Measurements from ENCODE around the gene CACNA2D1. TPM values are rescaled to one million over a fixed set of nuclear protein-coding genes. Genes with fewer than 3 reads are reported as not detected.

The CACNA2D1 gene
- total and polyA plus RNA-seq, 7 experiments from 2014 or later, result not detected

DNA sequence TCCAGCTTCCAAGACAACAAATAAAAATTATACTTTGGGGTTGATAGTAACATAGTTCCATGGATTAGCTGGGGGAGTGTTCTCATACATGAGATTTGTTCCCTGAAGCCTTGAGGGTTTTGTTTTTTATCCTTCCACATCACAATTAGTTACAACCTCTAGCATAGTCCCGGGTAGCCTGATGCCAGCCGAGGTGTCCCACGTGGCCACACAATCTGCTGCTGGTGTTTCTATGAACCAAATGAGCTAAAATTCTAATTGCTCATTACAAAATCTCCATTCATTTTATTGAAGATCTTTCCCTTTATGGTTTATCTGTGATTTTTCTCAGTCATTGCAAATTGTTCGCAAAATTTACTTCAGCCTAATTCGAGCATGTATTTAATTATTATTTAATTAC lies 84.7 kb downstream of the CACNA2D1 start:
- Histone ChIP-seq H3K27me3 (ENCODE audit: control insufficient read depth in 2 of 2, insufficient read depth in 2 of 2, low read length in 2 of 2) (no peaks in the 10 kb centered on the region), H3K9me3 (ENCODE audit: control insufficient read depth in 2 of 3, low read length in 3 of 3) (no peaks in the 10 kb centered on the region), H3K4me1 (ENCODE audit: control insufficient read depth in 2 of 2, insufficient read depth in 2 of 2, low read length in 2 of 2) (no peaks in the 10 kb centered on the region), H3K27ac (ENCODE audit: low read depth, low read length) (no peak overlapping the region), H3K4me3 (ENCODE audit: low read length) (no peak overlapping the region), H3K36me3 (ENCODE audit: control insufficient read depth in 2 of 3, insufficient read depth in 3 of 3, low read length in 3 of 3) (no peaks in the 10 kb centered on the region)
- no peaks in the 10 kb centered on the region for H3K36me3 Mint-ChIP-seq
- ATAC-seq (no peak), DNase-seq (no peak)
- H3K9me3 Mint-ChIP-seq, result peaks cover 0 to 2% (median 0%) of the 10 kb centered on the region in 11 donors
- intact Hi-C loops (cut with micrococcal nuclease), result no loop called here
- CTCF ChIA-PET, result no interaction called here
- no peaks in the 10 kb centered on the region for H3K27me3 Mint-ChIP-seq
- no peak overlapping the region for H3K4me3 Mint-ChIP-seq
- no peaks in the 10 kb centered on the region for H3K4me1 Mint-ChIP-seq
- POLR2A ChIA-PET, result no interaction called here
- no peak overlapping the region for H3K27ac Mint-ChIP-seq

DNA sequence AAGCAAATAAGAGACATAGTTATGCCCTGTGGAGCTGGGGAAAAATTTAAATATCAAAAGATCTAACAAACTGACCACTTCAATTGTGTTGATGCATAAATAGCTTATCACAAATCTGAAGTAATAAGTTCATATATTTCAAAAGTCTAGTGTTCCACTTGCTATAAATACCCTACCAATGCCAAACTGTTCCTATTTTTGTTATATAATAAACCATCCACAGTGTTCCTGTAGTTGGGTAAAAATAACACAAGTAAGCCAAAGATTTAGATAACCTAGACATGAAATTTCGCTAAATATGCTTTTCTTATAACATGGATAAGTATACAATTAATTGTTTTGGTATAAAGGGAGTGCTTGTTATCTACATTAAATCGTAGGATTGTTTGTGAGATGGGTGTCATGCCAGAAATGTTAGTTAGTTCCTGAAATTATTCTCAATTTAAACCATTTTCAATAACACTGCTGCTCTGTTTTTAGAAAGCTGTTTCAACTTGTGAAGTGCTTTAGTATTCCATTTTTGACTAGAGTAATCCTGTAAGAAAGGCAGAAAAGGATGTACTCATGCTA lies 85.5 kb downstream of the CACNA2D1 start:
- Histone ChIP-seq H3K4me3 (ENCODE audit: low read length) (no peak overlapping the region), H3K4me1 (ENCODE audit: control insufficient read depth in 2 of 2, insufficient read depth in 2 of 2, low read length in 2 of 2) (no peaks in the 10 kb centered on the region), H3K9me3 (ENCODE audit: control insufficient read depth in 2 of 3, low read length in 3 of 3) (no peaks in the 10 kb centered on the region), H3K36me3 (ENCODE audit: control insufficient read depth in 2 of 3, insufficient read depth in 3 of 3, low read length in 3 of 3) (no peaks in the 10 kb centered on the region), H3K27me3 (ENCODE audit: control insufficient read depth in 2 of 2, insufficient read depth in 2 of 2, low read length in 2 of 2) (no peaks in the 10 kb centered on the region), H3K27ac (ENCODE audit: low read depth, low read length) (no peak overlapping the region)
- intact Hi-C loops (cut with micrococcal nuclease), result no loop called here
- CTCF ChIA-PET, result no interaction called here
- POLR2A ChIA-PET, result no interaction called here
- no peaks in the 10 kb centered on the region for H3K27me3 Mint-ChIP-seq
- peaks cover 0 to 2% (median 0%) of the 10 kb centered on the region in 11 donors for H3K9me3 Mint-ChIP-seq
- H3K4me1 Mint-ChIP-seq, result no peaks in the 10 kb centered on the region
- no peak overlapping the region for H3K27ac Mint-ChIP-seq
- H3K4me3 Mint-ChIP-seq, result no peak overlapping the region
- no peaks in the 10 kb centered on the region for H3K36me3 Mint-ChIP-seq
- DNase-seq, result no peak
- no peak for ATAC-seq

DNA sequence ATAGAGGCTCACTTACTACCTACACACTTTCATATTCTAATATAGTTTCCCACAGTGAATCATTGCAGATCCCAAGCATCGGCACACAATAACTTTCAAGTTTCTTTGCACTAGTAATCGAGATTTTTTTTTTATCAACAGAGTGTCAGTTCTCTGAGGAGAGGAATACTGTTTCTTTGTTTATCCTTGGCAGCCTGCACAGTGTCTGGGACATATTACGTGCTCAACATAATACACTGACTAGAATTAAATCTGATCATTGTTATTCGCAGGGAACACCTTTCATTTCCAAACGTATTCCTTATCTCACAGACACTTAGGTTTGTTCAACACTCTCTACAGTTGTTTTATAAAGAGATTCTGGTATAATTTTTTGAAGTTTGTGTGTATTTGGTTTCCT lies 95.3 kb downstream of the CACNA2D1 start:
- H3K4me3 ChIP-seq (ENCODE audit: low read length), result no peak overlapping the region
- no peak overlapping the region for H3K27ac ChIP-seq (ENCODE audit: low read depth, low read length)
- Mint-ChIP-seq H3K9me3 (peaks cover 0 to 2% (median 0%) of the 10 kb centered on the region in 11 donors), H3K4me3 (no peak overlapping the region), H3K27me3 (no peaks in the 10 kb centered on the region), H3K36me3 (no peaks in the 10 kb centered on the region), H3K27ac (no peak overlapping the region), H3K4me1 (no peaks in the 10 kb centered on the region)
- no peaks in the 10 kb centered on the region for H3K9me3 ChIP-seq (ENCODE audit: control insufficient read depth in 2 of 3, low read length in 3 of 3)
- no peak for DNase-seq
- H3K36me3 ChIP-seq (ENCODE audit: control insufficient read depth in 2 of 3, insufficient read depth in 3 of 3, low read length in 3 of 3), result no peaks in the 10 kb centered on the region
- ATAC-seq, result no peak
- POLR2A ChIA-PET, result no interaction called here
- H3K4me1 ChIP-seq (ENCODE audit: control insufficient read depth in 2 of 2, insufficient read depth in 2 of 2, low read length in 2 of 2), result no peaks in the 10 kb centered on the region
- no peaks in the 10 kb centered on the region for H3K27me3 ChIP-seq (ENCODE audit: control insufficient read depth in 2 of 2, insufficient read depth in 2 of 2, low read length in 2 of 2)
- CTCF ChIA-PET, result no interaction called here
- intact Hi-C loops (cut with micrococcal nuclease), result no loop called here

DNA sequence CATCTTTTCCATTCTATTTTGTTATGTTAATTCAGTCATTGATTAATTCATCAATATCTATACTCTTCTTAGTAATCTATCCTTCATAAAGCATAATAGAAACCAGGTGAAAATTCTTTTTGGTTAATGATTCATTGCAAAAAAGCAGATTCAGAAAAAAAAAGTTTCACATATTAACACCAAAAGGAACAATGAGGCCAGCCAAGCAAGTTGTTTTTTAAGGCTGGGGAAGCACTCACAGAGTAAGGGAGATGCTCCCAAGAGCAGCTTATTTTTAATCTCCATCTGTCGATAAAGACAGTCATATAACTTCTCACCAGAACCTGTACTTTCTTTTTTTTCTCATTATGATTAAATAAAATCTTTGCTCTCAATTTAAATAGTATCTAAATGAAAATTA lies 95.8 kb downstream of the CACNA2D1 start:
- no peak overlapping the region for H3K4me3 ChIP-seq (ENCODE audit: low read length)
- H3K36me3 Mint-ChIP-seq, result no peaks in the 10 kb centered on the region

DNA sequence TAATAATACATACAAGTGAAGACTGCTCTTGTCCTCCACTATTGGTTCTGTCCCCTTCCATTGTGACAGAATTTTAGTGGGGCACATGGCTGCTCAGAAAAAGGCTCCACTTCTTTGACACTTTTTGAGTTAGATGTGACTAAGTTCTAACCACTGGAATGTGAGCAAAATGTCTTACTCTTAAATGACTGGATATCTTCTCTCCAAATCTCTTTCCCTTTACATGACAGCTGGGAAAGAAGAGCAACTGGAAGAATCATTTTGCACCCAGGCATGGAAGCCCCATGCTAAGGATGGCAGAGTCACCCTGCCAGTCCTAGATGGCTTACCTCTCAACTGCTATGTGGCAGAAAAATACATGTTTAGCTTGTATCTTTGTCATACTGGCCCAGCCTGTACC lies 97.7 kb downstream of the CACNA2D1 start:
- POLR2A ChIA-PET, result no interaction called here
- H3K27me3 ChIP-seq (ENCODE audit: control insufficient read depth in 2 of 2, insufficient read depth in 2 of 2, low read length in 2 of 2), result no peaks in the 10 kb centered on the region
- no peak for DNase-seq
- no peak overlapping the region for H3K27ac ChIP-seq (ENCODE audit: low read depth, low read length)
- Mint-ChIP-seq H3K4me1 (no peaks in the 10 kb centered on the region), H3K27me3 (no peaks in the 10 kb centered on the region), H3K27ac (no peak overlapping the region), H3K4me3 (no peak overlapping the region), H3K9me3 (peaks cover 0 to 3% (median 0%) of the 10 kb centered on the region in 11 donors), H3K36me3 (no peaks in the 10 kb centered on the region)
- CTCF ChIA-PET, result no interaction called here
- no peaks in the 10 kb centered on the region for H3K36me3 ChIP-seq (ENCODE audit: control insufficient read depth in 2 of 3, insufficient read depth in 3 of 3, low read length in 3 of 3)
- H3K4me3 ChIP-seq (ENCODE audit: low read length), result no peak overlapping the region
- no peak for ATAC-seq
- intact Hi-C loops (cut with micrococcal nuclease), result no loop called here
- H3K4me1 ChIP-seq (ENCODE audit: control insufficient read depth in 2 of 2, insufficient read depth in 2 of 2, low read length in 2 of 2), result no peaks in the 10 kb centered on the region
- H3K9me3 ChIP-seq (ENCODE audit: control insufficient read depth in 2 of 3, low read length in 3 of 3), result no peaks in the 10 kb centered on the region

More for the DNA sequence above, 95.8 kb downstream of the CACNA2D1 start:
- Histone ChIP-seq H3K27me3 (ENCODE audit: control insufficient read depth in 2 of 2, insufficient read depth in 2 of 2, low read length in 2 of 2) (no peaks in the 10 kb centered on the region), H3K4me1 (ENCODE audit: control insufficient read depth in 2 of 2, insufficient read depth in 2 of 2, low read length in 2 of 2) (no peaks in the 10 kb centered on the region), H3K27ac (ENCODE audit: low read depth, low read length) (no peak overlapping the region), H3K36me3 (ENCODE audit: control insufficient read depth in 2 of 3, insufficient read depth in 3 of 3, low read length in 3 of 3) (no peaks in the 10 kb centered on the region), H3K9me3 (ENCODE audit: control insufficient read depth in 2 of 3, low read length in 3 of 3) (no peaks in the 10 kb centered on the region)
- Mint-ChIP-seq H3K27me3 (no peaks in the 10 kb centered on the region), H3K4me3 (no peak overlapping the region), H3K4me1 (no peaks in the 10 kb centered on the region), H3K9me3 (peaks cover 0 to 2% (median 0%) of the 10 kb centered on the region in 11 donors), H3K27ac (no peak overlapping the region)
- intact Hi-C loops (cut with micrococcal nuclease), result no loop called here
- ChIA-PET POLR2A (no interaction called here), CTCF (no interaction called here)
- ATAC-seq (no peak), DNase-seq (no peak)

DNA sequence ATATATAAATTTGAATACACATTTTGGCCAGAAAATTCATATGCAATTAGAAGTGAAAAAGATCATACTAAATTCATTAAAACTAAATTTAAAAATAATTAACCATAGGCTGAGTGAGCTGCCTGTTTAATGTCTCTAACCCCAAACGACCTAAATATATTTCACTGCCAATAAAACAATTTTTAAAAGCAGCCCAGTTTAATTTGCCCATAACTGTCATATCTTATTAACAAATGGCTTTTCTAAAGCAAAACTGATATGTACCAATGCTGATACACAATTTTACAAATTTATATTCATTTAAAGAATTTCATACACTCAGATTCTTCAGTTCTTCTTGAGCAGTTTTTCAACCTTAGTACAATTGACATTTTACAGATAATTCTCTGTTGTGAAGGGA lies 99.9 kb downstream of the CACNA2D1 start:
- POLR2A ChIA-PET, result no interaction called here
- Mint-ChIP-seq H3K4me1 (no peaks in the 10 kb centered on the region), H3K27me3 (no peaks in the 10 kb centered on the region), H3K9me3 (peaks cover 0 to 7% (median 0%) of the 10 kb centered on the region in 11 donors), H3K36me3 (no peaks in the 10 kb centered on the region), H3K27ac (no peak overlapping the region), H3K4me3 (no peak overlapping the region)
- Histone ChIP-seq H3K4me3 (ENCODE audit: low read length) (no peak overlapping the region), H3K36me3 (ENCODE audit: control insufficient read depth in 2 of 3, insufficient read depth in 3 of 3, low read length in 3 of 3) (no peaks in the 10 kb centered on the region), H3K9me3 (ENCODE audit: control insufficient read depth in 2 of 3, low read length in 3 of 3) (no peaks in the 10 kb centered on the region), H3K4me1 (ENCODE audit: control insufficient read depth in 2 of 2, insufficient read depth in 2 of 2, low read length in 2 of 2) (no peaks in the 10 kb centered on the region), H3K27me3 (ENCODE audit: control insufficient read depth in 2 of 2, insufficient read depth in 2 of 2, low read length in 2 of 2) (no peaks in the 10 kb centered on the region), H3K27ac (ENCODE audit: low read depth, low read length) (no peak overlapping the region)
- intact Hi-C loops (cut with micrococcal nuclease), result no loop called here
- CTCF ChIA-PET, result no interaction called here
- no peak for ATAC-seq
- no peak for DNase-seq

DNA sequence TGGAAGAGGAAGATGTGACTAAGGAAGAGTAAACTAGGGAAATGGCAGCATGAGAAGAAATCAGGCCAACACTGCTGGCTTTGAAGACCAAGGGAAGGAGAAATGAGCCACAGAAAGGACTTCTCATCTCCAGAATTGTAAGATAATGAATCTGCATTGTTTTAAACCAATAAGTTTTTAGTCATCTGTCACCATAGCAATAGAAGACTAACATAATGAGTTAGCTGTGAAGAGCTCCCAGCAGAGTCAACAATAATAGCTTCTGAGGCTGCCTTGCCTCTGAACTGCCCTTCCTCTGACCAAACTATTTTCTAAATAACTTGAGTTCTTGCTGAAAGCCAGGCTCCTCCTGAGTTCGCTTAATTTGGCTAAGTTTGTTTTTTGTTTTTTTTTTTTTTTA lies 103.6 kb downstream of the CACNA2D1 start:
- Histone ChIP-seq H3K4me3 (ENCODE audit: low read length) (no peak overlapping the region), H3K36me3 (ENCODE audit: control insufficient read depth in 2 of 3, insufficient read depth in 3 of 3, low read length in 3 of 3) (no peaks in the 10 kb centered on the region), H3K4me1 (ENCODE audit: control insufficient read depth in 2 of 2, insufficient read depth in 2 of 2, low read length in 2 of 2) (no peaks in the 10 kb centered on the region), H3K27me3 (ENCODE audit: control insufficient read depth in 2 of 2, insufficient read depth in 2 of 2, low read length in 2 of 2) (no peaks in the 10 kb centered on the region), H3K9me3 (ENCODE audit: control insufficient read depth in 2 of 3, low read length in 3 of 3) (no peaks in the 10 kb centered on the region), H3K27ac (ENCODE audit: low read depth, low read length) (no peak overlapping the region)
- Mint-ChIP-seq H3K4me1 (no peaks in the 10 kb centered on the region), H3K27me3 (no peaks in the 10 kb centered on the region), H3K36me3 (no peaks in the 10 kb centered on the region), H3K4me3 (no peak overlapping the region), H3K9me3 (peaks cover 0 to 10% (median 3%) of the 10 kb centered on the region in 11 donors), H3K27ac (no peak overlapping the region)
- intact Hi-C loops (cut with micrococcal nuclease), result no loop called here
- no peak for ATAC-seq
- CTCF ChIA-PET, result no interaction called here
- POLR2A ChIA-PET, result no interaction called here
- DNase-seq, result no peak

Measured in naive thymus-derived CD4-positive, alpha-beta T cell (primary cell).